Retinal pigment epithelial cell (primary cell): ENCODE results near the gene MVB12B.

Experiments
- DNase-seq: peaks from one replicate; pipeline ENCODE4 v3.0.0-alpha.2; 2010; ENCODE audit warnings: low read depth
- H3K4me3 ChIP-seq: 2 replicates; pipeline ENCODE4 v1.5.1; 2011; ENCODE audit warnings: mild to moderate bottlenecking, low read length, control low read depth, moderate library complexity
- CTCF ChIP-seq: conservative IDR thresholded peaks from 2 replicates; pipeline ENCODE4 v1.5.1; 2011; ENCODE audit warnings: low read depth, low read length, control low read depth, inconsistent platforms

Gene MVB12B

GRCh38 chr9:126523611-126524111, 197.0 kb downstream of the MVB12B start:
- no peak for DNase-seq
- no peak overlapping the region for H3K4me3 ChIP-seq
- TF ChIP-seq CTCF = no peak

GRCh38 chr9:126524353-126525077, 197.9 kb downstream of the MVB12B start:
- DNase-seq = no peak
- H3K4me3 ChIP-seq = no peak overlapping the region

GRCh38 chr9:126526218-126527108, 199.8 kb downstream of the MVB12B start:
- DNase-seq = no peak
- H3K4me3 ChIP-seq = no peak overlapping the region
- TF ChIP-seq CTCF = no peak

More at GRCh38 chr9:126524353-126525077, 197.9 kb downstream of the MVB12B start:
- TF ChIP-seq CTCF = no peak

GRCh38 chr9:126527109-126527825, 200.6 kb downstream of the MVB12B start:
- no peak for TF ChIP-seq CTCF
- H3K4me3 ChIP-seq = no peak overlapping the region
- no peak for DNase-seq

- TF ChIP-seq CTCF = no peak
- H3K4me3 ChIP-seq = no peak overlapping the region
- no peak for DNase-seq
Observed at GRCh38 chr9:126528111-126528510, 201.5 kb downstream of the MVB12B start.

GRCh38 chr9:126528915-126529314, 202.3 kb downstream of the MVB12B start:
- no peak for TF ChIP-seq CTCF
- no peak for DNase-seq
- no peak overlapping the region for H3K4me3 ChIP-seq
